Fibroblast of gingiva (primary cell): Measurements from ENCODE around the gene CANX.
"Not testable (repeated sequence)": the region's sequence is repeated elsewhere in the genome, so short reads cannot be mapped to it uniquely, and the experiment has no call there.

ENCODE experiments used
- DNase-seq: peaks from one replicate; pipeline ENCODE4 v3.0.0-alpha.2; 2011; ENCODE audit warnings: low read depth

CANX gene

GRCh38 chr5:179698935-179699615 is at the start of gene CANX:
Gene CANX (plus strand): TSS chr5:179698967. CDS start chr5:179705682, 6,715 bp downstream.
- peak; percentile 11 for DNase-seq

GRCh38 chr5:179649166-179649703 is 49.5 kb upstream of the CANX start:
- not testable (repeated sequence) for DNase-seq

- not testable (repeated sequence) for DNase-seq
These were observed 48.5 kb upstream of the CANX start for GRCh38 chr5:179650245-179650644.

GRCh38 chr5:179653135-179653534 is 45.6 kb upstream of the CANX start:
- not testable (repeated sequence) for DNase-seq

- DNase-seq: not testable (repeated sequence)
These were observed 41.2 kb upstream of the CANX start for GRCh38 chr5:179657302-179658178.

- DNase-seq: peak; percentile 57
These were observed 40.4 kb upstream of the CANX start for GRCh38 chr5:179658179-179658856.

- not testable (repeated sequence) for DNase-seq
These were observed 37.1 kb upstream of the CANX start for GRCh38 chr5:179661647-179662046.

- peak; percentile 36 for DNase-seq
These were observed 30.4 kb upstream of the CANX start for GRCh38 chr5:179668391-179668790.

- peak; percentile 91 for DNase-seq
These were observed 20.3 kb upstream of the CANX start for GRCh38 chr5:179678223-179679013.

- peak; percentile 50 for DNase-seq
These were observed 19.6 kb upstream of the CANX start for GRCh38 chr5:179679014-179679674.

- no peak for DNase-seq
These were observed 18.6 kb upstream of the CANX start for GRCh38 chr5:179680014-179680779.

GRCh38 chr5:179680780-179681401 is 17.9 kb upstream of the CANX start, which contains the start of gene CBY3:
Gene CBY3 (minus strand): TSS chr5:179681034. CDS start chr5:179680918, 116 bp downstream.
- no peak for DNase-seq

- DNase-seq: not testable (repeated sequence)
These were observed 9.6 kb upstream of the CANX start for GRCh38 chr5:179689212-179689611.

- DNase-seq: no peak
These were observed 4.2 kb upstream of the CANX start for GRCh38 chr5:179694561-179694960.

- DNase-seq: no peak
These were observed 2.2 kb upstream of the CANX start for GRCh38 chr5:179696603-179697002.

GRCh38 chr5:179697108-179697507 is 1.7 kb upstream of the CANX start:
- DNase-seq: no peak

- not testable (repeated sequence) for DNase-seq
These were observed 1.2 kb upstream of the CANX start for GRCh38 chr5:179697543-179697942.

- peak; percentile 99 for DNase-seq
These were observed 503 bp upstream of the CANX start for GRCh38 chr5:179697993-179698934.
